SJCRH30 (cell line): ENCODE data around the gene STIM2. TPM values are rescaled to one million over a fixed set of nuclear protein-coding genes. Genes with fewer than 3 reads are reported as not detected.

Source experiments
- DNase-seq, 2 experiments: peaks; one replicate each; pipeline ENCODE4 v3.0.0-alpha.2; 2015 to 2020
- H3K27ac ChIP-seq: fragments of 250-450 bp; sonication (Bioruptor Pico); 2 replicates; pipeline ENCODE4 v1.5.1; 2020; ENCODE audit warnings: mild to moderate bottlenecking, moderate library complexity
- H3K27me3 ChIP-seq: fragments of 250-450 bp; sonication (Bioruptor Pico); 2 replicates; pipeline ENCODE4 v1.5.1; 2020; ENCODE audit warnings: mild to moderate bottlenecking, moderate library complexity
- H3K36me3 ChIP-seq: fragments of 250-450 bp; sonication (Bioruptor Pico); 2 replicates; pipeline ENCODE4 v1.5.1; 2020; ENCODE audit warnings: mild to moderate bottlenecking, moderate library complexity
- H3K4me1 ChIP-seq: fragments of 250-450 bp; sonication (Bioruptor Pico); 2 replicates; pipeline ENCODE4 v1.5.1; 2020; ENCODE audit warnings: mild to moderate bottlenecking, moderate library complexity
- H3K4me3 ChIP-seq: fragments of 250-450 bp; sonication (Bioruptor Pico); 2 replicates; pipeline ENCODE4 v1.5.1; 2020; ENCODE audit warnings: mild to moderate bottlenecking, moderate library complexity
- H3K9me3 ChIP-seq: fragments of 250-450 bp; sonication (Bioruptor Pico); replicated peaks from 2 replicates; pipeline ENCODE4 v1.5.1; 2020; ENCODE audit warnings: mild to moderate bottlenecking, moderate library complexity
- total RNA-seq: library from RNA; depleted of rRNA; stranded (reverse); fragments of >200 nt; shearing (Covaris generic); gene quantifications from 2 replicates; pipeline ENCODE4 v1.2.3, GENCODE V29; 2014

Gene STIM2
- total RNA-seq, 1 experiment from 2014 or later = 33.7 TPM

- H3K27me3 ChIP-seq = no peaks in the 10 kb centered on the region
- H3K9me3 ChIP-seq = no peaks in the 10 kb centered on the region
- H3K27ac ChIP-seq = no peak overlapping the region
- DNase-seq = no peak
- no peaks in the 10 kb centered on the region for H3K36me3 ChIP-seq
- H3K4me3 ChIP-seq = no peak overlapping the region
- no peaks in the 10 kb centered on the region for H3K4me1 ChIP-seq
Observed at GRCh38 chr4:27042411-27042810, 181.8 kb downstream of the STIM2 start.

GRCh38 chr4:27043200-27043599, 182.6 kb downstream of the STIM2 start:
- no peaks in the 10 kb centered on the region for H3K36me3 ChIP-seq
- no peak overlapping the region for H3K4me3 ChIP-seq
- H3K4me1 ChIP-seq = no peaks in the 10 kb centered on the region
- H3K27ac ChIP-seq = no peak overlapping the region
- no peaks in the 10 kb centered on the region for H3K9me3 ChIP-seq
- DNase-seq = no peak
- no peaks in the 10 kb centered on the region for H3K27me3 ChIP-seq

DNA sequence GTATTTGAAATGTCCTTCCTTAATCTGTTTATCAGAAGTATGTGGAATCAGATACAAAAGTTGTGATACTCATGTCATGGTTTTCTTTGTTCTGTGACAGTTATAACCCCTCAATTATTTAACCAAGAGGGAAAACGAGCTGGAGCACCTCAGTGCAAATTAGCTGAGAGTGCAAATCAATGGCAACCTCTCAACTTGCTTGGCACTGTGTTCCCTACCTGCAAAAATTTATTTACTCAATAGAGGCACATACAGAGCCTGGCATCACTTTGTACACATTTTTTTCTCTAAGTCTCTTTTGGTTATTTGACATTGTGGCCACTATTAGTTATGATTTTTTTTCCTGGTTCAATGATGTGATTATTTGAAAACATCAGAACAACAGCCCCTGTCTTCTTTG, 186.2 kb downstream of the STIM2 start:
- no peak for DNase-seq
- Histone ChIP-seq H3K27ac (no peak overlapping the region), H3K4me3 (no peak overlapping the region), H3K9me3 (no peaks in the 10 kb centered on the region), H3K4me1 (no peaks in the 10 kb centered on the region), H3K36me3 (no peaks in the 10 kb centered on the region), H3K27me3 (no peaks in the 10 kb centered on the region)

DNA sequence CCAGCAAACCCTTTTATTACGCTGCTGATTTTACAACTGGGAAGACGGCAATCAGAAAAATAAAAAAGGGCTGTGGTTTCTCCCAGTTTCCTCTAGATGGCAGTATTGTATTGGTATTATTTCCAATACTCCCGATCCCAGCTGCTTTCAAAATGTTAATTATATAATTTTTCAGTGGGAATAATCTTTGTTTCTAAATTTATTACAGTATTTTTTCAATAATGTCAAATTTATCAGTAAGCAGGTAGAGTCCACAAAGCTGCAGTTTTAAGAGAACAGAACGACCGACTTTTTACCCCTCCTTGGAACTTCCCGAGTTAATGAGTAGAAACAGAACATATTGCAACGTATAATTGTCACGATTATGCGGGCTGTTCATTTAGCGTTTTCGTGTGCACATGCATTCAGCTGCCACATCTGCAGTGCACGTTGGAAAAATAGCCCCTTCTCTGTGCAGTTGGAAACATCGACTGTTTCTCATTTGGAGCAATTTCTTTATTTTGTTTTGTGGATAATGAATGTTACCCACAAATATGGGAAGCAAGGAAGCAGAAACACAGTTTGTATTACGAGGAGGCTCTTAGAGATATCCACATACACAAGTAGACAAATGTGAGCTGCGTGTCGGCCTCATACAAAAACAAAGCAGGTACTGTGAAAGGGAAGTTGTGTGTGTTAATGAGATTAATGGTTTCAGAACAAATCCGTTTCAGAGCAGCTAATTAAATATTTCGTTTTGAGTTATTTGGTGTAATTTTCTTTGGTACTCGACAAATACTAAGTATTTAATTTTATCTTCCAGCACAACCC, 188.0 kb downstream of the STIM2 start:
- H3K9me3 ChIP-seq = no peaks in the 10 kb centered on the region
- H3K27ac ChIP-seq = no peak overlapping the region
- H3K4me3 ChIP-seq = peak overlapping the region; percentile 44
- no peaks in the 10 kb centered on the region for H3K27me3 ChIP-seq
- no peaks in the 10 kb centered on the region for H3K36me3 ChIP-seq
- DNase-seq = peak in 1 of 2 experiments; percentile 58
- no peaks in the 10 kb centered on the region for H3K4me1 ChIP-seq

- no peaks in the 10 kb centered on the region for H3K9me3 ChIP-seq
- H3K27me3 ChIP-seq = no peaks in the 10 kb centered on the region
- no peak overlapping the region for H3K4me3 ChIP-seq
- no peaks in the 10 kb centered on the region for H3K4me1 ChIP-seq
- no peak overlapping the region for H3K27ac ChIP-seq
- DNase-seq = no peak
- H3K36me3 ChIP-seq = no peaks in the 10 kb centered on the region
Observed at GRCh38 chr4:27049239-27049829, 188.7 kb downstream of the STIM2 start.

GRCh38 chr4:27050731-27051130, 190.1 kb downstream of the STIM2 start:
- Histone ChIP-seq H3K9me3 (no peaks in the 10 kb centered on the region), H3K36me3 (no peaks in the 10 kb centered on the region), H3K4me3 (no peak overlapping the region), H3K27ac (no peak overlapping the region), H3K4me1 (peaks cover 9% of the 10 kb centered on the region), H3K27me3 (no peaks in the 10 kb centered on the region)
- DNase-seq = no peak

GRCh38 chr4:27055221-27055760, 194.7 kb downstream of the STIM2 start:
- peak; percentile 68 to 89 for DNase-seq
- Histone ChIP-seq H3K27ac (no peak overlapping the region), H3K9me3 (no peaks in the 10 kb centered on the region), H3K4me1 (peaks cover 15% of the 10 kb centered on the region), H3K4me3 (no peak overlapping the region), H3K27me3 (no peaks in the 10 kb centered on the region), H3K36me3 (no peaks in the 10 kb centered on the region)

GRCh38 chr4:27056281-27056680, 195.6 kb downstream of the STIM2 start:
- Histone ChIP-seq H3K27ac (no peak overlapping the region), H3K4me3 (no peak overlapping the region), H3K4me1 (peaks cover 15% of the 10 kb centered on the region), H3K36me3 (no peaks in the 10 kb centered on the region), H3K9me3 (no peaks in the 10 kb centered on the region), H3K27me3 (no peaks in the 10 kb centered on the region)
- DNase-seq = no peak

GRCh38 chr4:27057053-27057452, 196.4 kb downstream of the STIM2 start:
- H3K4me3 ChIP-seq = no peak overlapping the region
- H3K4me1 ChIP-seq = peaks cover 15% of the 10 kb centered on the region
- no peak overlapping the region for H3K27ac ChIP-seq
- no peaks in the 10 kb centered on the region for H3K27me3 ChIP-seq
- no peaks in the 10 kb centered on the region for H3K9me3 ChIP-seq
- DNase-seq = no peak
- H3K36me3 ChIP-seq = no peaks in the 10 kb centered on the region

DNA sequence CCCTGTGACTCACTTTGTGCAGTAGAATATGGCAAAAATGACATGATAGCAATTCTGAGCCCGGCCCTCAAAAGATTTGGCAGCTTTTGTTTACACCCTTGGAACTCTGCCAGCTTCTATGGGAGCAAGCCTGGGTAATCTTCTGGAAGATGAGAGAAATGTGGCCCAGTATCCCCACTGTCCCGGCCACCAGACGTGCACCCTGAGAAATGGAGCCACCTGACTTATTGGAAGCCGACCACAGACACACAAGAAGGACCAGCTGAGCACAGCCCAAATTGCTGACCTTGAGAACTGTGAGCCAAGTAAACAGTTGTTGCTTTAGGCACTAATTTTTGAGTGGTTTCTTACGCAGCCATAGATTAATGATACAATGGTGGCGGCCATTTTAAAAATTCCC, 197.0 kb downstream of the STIM2 start:
- Histone ChIP-seq H3K27ac (no peak overlapping the region), H3K36me3 (no peaks in the 10 kb centered on the region), H3K4me3 (no peak overlapping the region), H3K9me3 (no peaks in the 10 kb centered on the region), H3K27me3 (no peaks in the 10 kb centered on the region), H3K4me1 (peaks cover 15% of the 10 kb centered on the region)
- peak; percentile 19 to 45 for DNase-seq

DNA sequence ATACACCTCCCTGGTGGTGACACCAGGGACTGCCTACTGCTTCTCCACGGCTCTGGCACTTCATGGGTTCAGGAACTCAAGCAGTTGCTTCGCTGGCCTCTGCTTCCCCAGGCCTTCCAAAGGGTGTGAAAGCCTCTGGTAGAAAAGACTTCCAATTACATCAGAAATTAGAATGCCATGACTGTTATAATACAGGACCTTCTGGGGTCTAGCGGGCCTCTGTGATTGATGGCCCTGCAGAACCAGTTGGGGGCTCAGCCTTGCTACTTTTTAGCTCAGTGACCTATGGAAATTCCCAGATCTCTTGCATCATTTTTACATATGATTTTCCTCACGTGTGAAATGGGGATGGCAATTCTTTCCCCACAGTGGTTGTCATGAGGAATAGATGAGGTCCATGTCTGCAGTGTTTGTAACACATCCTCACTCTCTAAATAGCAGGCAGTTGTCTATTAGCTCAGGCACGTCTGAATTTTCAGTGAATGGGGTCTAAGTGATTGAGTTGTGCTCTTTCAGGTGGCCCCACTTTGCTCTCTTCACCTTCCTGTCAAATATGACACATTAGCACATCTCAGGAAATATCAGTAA, 198.3 kb downstream of the STIM2 start:
- peaks cover 15% of the 10 kb centered on the region for H3K4me1 ChIP-seq

GRCh38 chr4:27059446-27059845, 198.8 kb downstream of the STIM2 start:
- DNase-seq = no peak
- no peak overlapping the region for H3K27ac ChIP-seq
- H3K36me3 ChIP-seq = no peaks in the 10 kb centered on the region

More for the DNA sequence above, 198.3 kb downstream of the STIM2 start:
- Histone ChIP-seq H3K27ac (no peak overlapping the region), H3K9me3 (no peaks in the 10 kb centered on the region), H3K27me3 (peaks cover 3% of the 10 kb centered on the region; the same call in 1 of the 2 replicates), H3K4me3 (no peak overlapping the region), H3K36me3 (no peaks in the 10 kb centered on the region)
- no peak for DNase-seq

GRCh38 chr4:27062256-27062655, 201.6 kb downstream of the STIM2 start:
- Histone ChIP-seq H3K9me3 (no peaks in the 10 kb centered on the region), H3K4me3 (no peak overlapping the region), H3K27me3 (peaks cover 5% of the 10 kb centered on the region; the same call in 1 of the 2 replicates), H3K27ac (no peak overlapping the region), H3K4me1 (0 out of 2 replicates have a peak, but pooled peaks cover 5% of the 10 kb centered on the region), H3K36me3 (no peaks in the 10 kb centered on the region)
- no peak for DNase-seq

More at GRCh38 chr4:27059446-27059845, 198.8 kb downstream of the STIM2 start:
- Histone ChIP-seq H3K4me3 (no peak overlapping the region), H3K4me1 (peaks cover 15% of the 10 kb centered on the region), H3K27me3 (peaks cover 5% of the 10 kb centered on the region; the same call in 1 of the 2 replicates), H3K9me3 (no peaks in the 10 kb centered on the region)

DNA sequence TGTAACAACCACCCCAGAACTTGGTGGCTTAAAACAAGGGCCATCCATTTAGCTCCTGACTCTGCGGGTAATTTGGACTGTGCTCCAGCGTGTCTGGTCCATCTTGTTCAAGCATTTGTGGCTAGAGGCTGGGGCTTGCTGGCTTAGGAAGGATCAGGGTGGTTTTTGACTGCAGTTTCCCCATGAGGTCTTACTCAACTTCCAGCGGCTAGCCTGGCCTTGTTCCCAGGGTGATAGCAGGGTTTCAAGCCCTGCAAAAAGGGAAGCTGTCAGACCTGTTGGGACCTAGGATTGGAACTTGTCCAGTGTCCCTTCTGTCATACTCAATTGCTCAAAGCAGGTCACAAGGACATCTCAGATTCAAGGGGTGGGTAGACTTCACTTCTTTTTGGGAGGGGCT, 205.9 kb downstream of the STIM2 start:
- H3K4me3 ChIP-seq = no peak overlapping the region
- H3K27me3 ChIP-seq = peaks cover 5% of the 10 kb centered on the region; the same call in 1 of the 2 replicates
- no peaks in the 10 kb centered on the region for H3K4me1 ChIP-seq
- H3K36me3 ChIP-seq = no peaks in the 10 kb centered on the region
- no peak for DNase-seq
- H3K27ac ChIP-seq = no peak overlapping the region
- no peaks in the 10 kb centered on the region for H3K9me3 ChIP-seq
